ENCODE data around the gene NACC1.

The NACC1 gene

DNA sequence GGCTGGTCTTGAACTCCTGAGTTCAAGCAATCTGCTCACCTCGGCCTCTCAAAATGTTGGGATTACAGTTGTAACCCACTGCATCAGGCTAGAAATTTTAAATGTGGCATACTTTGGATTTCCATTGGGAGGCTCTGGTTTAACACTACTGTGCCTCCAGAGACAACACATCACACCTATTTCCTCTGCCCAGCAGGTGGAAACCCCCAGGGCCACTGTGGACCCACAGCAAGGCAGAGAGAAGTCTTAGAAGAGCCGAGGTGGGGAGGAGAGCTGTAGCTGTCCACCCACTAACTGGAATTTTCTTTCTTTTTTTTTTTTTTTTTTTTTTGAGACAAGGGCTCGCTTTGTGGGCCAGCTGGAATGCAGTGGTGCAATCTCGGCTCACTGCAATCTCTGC, 71.5 kb downstream of the NACC1 start:
- in situ Hi-C loops (cut with MboI; ENCODE audit: low sequenced_read_pairs) = no loop called here
